NCI-H82 treated with DMSO at 0.1 percent for 48 hours (cell line): Measurements from ENCODE around the gene ARL11.
"Not testable (repeated sequence)": the region's sequence is repeated elsewhere in the genome, so short reads cannot be mapped to it uniquely, and the experiment has no call there.

Source experiments
- DNase-seq: peaks from one replicate; lab custom pipeline; 2025; ENCODE audit not compliant: unreplicated experiment; lab: John Stamatoyannopoulos, UW

Gene ARL11

DNA sequence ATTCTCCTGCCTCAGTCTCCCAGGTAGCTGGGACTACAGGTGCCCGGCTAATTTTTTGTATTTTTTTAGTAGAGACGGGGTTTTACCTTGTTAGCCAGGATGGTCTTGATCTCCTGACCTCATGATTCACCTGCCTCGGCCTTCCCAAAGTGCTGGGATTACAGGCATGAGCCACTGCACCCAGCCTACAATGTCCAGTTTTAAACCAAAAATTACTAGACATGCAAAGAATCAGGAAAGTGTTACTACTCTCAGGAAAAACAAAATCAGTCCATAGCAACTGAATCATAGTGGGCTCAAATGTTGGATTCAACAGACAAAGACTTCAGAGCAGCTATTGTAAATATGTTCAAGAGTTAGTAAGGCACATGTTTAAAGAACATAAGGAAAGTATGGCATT, 16.3 kb upstream of the ARL11 start:
- DNase-seq, result not testable (repeated sequence)

DNA sequence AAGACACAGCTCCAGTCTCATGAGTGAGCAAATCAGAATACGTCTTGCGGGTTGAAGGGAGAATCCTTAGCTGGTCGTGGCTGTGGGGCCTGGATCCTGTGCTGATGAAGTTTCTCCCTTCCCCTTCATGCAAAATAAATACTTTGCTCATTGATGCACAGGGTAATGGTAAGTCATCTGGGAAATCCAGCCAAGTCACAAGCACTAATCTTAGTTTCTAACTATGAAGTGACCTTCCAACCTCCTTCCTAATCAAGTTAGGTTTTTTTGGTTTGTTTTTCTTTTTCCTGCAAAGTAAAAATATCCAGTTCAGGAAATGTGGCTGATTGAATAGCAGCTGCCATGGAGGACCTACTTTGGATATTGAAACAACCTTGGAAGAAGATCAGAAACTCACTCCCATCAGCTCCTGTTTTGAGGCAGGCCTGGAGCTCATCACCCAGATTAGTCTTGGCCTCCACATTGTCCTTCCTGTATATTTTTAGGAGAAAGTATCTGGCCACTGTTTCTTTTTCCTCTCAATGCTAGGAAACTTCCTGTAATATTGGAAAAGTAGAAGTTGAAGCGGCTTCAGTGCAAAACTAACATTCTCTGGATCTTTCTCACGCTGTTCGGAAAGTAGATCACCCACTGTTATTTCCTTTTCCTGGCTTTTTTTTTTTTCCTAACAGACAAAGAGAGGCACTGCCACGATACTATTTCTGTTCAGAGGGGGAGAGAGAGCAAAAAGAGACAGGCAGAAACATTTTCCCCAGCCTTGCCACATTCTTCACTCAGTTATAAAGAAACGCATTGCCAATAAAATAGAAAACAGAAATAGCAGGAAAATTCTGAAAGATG, 12.3 kb upstream of the ARL11 start:
- DNase-seq, result no peak

DNA sequence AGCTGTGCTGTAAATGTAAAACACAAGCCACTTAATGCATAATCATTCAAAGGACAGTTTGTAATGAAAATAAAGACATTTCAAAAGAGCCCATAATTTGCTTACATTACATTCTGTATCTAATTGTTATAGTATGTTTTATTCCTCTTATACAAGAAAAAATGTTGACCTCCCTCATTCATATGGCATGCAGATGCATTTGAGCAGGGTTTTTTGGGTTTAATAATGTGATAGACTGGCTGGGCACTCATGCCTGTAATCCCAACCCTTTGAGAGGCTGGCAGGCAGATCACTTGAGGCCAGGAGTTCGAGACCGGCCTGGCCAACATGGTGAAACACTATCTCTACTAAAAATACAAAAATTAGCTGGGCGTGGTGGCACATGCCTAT, 11.6 kb upstream of the ARL11 start:
- no peak for DNase-seq

DNA sequence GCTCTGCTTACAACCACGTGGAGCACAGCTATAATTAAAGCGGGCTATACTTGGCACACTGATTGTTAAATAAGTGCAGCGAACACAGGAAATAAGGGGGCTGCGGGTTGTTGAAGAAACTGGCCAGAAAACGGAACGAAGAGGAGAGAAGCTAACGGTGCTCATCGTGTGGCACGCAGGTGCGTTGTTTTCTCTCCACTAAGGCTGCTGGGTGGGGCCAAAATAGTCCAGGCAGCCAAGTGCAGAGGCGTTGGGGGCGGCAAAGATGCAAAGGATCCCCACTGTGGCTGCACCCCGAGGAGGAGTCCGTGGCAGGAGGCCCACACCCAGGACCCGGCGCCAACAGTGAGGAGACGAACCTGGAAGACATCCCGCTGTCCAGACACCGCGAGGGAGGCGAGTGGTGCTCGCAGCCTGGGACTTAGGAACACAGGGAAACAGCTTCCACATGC, 8.1 kb upstream of the ARL11 start:
- no peak for DNase-seq

DNA sequence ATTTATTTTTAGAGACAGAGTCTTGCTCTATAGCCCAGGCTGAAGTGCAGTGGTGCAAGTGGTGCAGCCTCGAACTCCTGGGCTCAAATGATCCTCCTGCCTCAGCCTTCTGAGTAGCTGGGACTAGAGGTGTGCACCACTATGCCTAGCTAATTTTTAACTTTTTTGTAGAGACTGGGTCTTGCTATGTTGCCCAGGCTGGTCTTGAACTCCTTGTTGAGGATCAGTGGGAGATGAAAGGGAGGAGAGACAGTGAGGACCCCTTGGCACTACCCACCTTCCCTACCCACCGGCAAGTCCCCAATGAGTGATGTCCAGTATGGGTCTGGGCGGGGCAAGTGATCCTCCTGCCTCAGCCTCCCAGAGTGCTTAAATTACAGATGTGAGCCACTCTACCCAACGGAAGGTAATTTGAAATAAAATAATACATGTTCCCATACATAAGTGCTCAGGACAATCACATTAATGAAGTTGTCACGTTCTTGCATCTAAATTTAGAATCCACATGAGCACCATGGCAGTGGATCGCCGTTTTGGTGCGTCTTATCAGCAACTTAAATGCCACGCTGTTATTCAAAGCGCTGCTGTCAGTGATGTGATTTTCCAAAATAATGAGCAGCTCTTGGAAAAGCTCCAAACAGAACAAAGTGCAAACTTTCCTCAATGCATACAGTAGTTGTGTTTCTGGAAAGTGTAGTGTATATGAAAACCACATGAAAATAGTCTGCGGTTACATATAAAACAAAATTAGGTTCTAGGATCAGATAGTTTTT, 5.9 kb upstream of the ARL11 start:
- DNase-seq, result no peak

DNA sequence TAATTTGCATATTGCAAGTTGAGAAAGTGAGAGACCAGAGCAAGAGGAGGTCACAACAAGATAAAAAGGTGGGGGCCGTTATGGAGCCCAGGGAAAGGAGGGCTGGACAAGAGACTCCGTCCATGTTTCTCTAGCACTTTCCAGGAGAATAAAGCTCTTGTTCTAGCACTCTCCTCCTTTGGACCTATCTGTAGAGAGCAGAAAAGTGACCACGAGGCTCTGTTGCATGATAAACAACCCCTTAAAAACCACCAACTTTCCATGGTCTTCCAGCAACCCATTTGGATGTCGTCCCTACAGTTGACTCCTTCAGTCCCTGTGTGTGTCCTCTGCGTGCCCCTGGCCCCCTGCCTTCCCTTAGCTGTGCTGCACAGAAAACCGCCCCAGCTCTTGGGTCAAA, 4.1 kb upstream of the ARL11 start:
- DNase-seq, result no peak

DNA sequence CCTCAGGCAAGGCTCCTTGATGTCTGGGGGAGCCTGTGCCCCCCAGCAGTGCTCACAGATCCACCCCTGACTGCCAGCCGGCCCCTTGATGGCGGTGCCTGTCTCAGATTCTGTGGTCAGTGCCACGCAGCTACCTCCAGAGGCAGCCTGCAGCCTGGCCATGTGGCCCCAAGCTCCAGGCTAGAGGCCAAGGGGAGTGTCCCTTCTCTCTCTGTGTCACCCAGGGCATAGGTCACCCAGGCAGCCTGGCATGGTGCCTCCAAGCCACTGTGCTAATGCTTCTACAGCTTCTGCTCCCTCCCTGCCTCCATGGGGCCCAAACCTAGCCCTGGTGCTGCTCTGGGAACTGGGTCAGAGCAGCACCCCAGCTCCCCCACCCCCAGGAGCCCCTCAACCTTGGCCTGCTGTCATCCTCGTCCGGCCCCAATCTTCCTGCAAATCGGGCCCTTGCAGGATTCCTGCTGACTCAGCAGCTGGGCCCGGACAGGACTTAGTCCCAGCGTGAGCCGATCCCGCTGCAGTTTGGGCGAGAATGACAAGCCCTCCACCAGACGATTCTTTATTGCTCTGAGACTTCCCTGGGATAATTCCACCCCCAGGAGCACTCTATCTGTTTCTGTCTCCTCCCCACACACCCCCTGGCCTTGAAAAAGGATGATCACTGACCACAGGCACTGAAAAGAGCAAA, 2.8 kb upstream of the ARL11 start:
- no peak for DNase-seq

DNA sequence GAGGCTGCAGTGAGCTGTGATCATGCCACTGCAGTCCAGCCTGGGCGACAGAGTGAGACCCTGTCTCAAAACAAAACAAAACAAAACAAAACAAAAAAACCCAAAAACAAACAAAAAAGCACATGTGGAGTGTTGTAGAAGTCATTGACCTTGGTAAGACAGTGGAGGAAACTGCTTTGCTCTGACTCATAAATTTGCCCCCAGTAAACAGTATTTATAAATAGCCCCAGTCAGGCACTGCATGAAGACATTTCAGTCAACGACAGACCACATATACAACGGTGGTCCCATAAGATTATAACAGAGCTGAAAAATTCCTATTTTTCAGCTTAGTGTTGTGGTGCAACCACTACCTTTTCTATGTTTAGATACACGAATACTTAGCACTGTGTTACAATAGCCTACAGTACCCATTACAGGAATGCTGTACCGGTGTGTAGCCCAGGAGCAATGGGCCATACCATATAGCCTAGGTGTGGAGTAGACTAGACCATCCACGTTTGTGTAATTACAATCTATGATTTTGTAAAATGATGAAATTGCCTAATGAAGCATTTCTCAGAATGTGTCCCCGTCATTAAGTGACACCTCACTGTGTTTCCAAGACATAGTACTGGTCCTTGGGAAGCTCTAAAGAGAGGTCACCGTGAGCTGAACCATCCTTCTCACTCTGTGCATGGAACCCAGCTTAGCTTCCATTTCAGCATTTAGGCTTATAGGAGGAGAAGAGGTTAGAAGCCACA, 1.1 kb downstream of the ARL11 start:
- DNase-seq, result no peak

DNA sequence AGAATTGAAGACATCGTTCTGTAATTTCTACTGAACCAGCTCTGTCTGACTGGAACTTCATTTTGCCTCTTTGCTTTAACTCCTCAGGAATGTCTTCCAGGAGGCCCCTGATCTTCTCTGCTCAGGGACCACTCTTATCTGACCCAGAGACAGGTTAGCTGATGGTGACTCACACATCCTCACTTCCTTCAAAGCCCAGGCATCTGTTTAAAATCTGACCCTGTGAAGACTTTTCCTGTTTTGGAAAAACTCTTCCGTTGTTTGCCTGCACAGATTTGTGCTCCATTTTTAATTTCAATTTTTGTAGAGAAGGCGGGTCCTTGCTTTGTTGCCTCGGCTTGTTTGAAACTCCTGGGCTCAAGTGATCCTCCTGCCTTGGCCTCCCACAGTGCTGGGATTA, 1.6 kb downstream of the ARL11 start:
- no peak for DNase-seq

DNA sequence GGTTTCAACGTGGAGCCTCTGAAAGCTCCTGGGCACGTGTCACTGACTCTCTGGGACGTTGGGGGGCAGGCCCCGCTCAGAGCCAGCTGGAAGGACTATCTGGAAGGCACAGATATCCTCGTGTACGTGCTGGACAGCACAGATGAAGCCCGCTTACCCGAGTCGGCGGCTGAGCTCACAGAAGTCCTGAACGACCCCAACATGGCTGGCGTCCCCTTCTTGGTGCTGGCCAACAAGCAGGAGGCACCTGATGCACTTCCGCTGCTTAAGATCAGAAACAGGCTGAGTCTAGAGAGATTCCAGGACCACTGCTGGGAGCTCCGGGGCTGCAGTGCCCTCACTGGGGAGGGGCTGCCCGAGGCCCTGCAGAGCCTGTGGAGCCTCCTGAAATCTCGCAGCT, 2.3 kb downstream of the ARL11 start:
- no peak for DNase-seq

DNA sequence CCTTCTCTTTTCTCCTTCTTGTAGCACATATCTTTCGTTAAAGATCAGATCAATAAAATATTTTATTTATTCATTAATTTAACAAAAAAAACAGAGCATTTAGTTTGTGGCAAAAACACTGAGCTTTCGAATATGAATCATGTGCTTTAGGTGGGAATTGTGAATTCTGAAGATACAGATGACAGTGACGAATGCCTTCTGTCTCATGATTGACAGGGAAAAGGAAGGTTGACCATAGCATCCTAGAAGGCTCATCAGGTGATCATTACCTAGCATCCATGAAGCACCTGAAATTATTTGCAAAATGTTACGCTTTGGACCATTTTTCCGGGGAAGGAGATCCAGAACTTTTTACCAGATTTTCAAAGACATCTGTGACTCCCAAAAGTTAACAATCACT, 3.8 kb downstream of the ARL11 start:
- no peak for DNase-seq

DNA sequence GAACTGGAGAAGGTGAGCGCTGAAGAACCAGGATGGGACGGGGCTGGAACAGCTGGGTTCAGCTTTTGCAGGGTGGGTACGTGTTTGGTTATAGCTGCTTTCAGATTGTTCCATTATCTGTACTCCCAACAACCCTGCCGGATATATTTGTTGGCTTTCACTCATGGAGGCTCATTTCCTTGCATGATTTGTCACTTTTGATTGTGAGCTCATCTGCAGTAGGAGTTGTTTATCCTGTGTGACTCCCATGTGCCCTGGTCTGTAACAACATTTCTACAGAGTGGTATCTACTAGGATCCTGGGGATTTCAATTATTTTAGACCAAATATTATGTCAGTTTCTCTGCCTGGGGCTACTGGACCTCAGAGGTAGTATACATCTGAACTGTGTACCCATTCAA, 5.4 kb downstream of the ARL11 start:
- no peak for DNase-seq

DNA sequence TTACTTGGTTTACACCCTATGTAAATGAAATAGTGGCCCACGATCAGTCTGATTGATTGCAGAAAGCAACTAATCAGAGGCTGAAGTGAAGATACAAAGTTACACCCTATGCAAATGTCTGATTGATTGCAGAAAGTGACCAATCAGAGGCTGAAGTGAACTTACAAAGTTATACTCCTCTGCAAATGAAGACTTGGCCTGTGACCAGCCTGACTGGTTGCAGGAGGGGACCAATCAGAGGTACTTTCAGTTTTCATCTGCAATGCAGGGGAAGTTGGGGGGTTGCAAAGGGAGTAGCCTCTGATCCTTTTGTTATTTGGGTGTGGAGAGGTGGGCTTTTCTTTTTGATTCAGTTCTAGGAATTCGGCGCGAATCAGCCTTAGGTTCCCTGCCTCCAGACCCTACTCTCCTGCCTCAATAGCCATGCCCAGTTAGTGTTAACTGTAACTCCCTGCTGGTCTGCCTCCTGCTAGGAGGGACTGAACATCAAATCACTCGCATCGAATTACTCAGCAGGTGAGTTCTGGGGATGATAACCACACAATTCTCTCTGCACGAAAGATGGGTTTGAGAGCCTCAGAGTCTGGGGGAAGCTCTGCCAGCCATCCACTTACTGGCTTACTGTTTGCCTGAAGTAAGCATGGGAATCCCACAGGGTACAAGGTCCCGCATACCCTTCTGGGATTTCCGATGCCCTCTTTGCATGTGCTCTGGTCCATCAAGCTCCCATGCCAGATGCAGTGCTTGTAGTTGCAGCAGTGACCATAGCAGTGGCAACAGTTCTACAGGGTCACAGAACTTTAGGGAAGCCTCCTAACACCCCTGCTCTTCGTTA, 7.5 kb downstream of the ARL11 start:
- DNase-seq, result no peak

DNA sequence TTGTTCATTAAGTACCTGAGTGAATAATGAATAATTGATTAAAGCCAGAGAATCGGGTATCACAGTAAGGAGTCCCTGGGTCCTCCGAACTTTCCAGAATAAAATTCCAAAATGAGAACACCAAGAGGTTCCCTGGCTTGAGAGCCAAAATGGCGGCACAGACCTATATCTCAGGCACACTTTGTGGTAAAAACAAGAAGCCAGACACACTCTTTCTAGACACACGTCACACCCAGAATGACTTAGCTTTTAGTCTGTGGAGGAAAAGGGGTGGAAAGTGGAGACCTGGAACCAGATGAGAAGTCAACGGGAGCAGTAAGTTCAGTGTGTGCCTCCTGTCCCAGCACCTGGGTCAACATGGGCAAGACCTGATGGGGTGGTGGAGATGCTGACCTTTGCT, 8.4 kb downstream of the ARL11 start:
- no peak for DNase-seq

DNA sequence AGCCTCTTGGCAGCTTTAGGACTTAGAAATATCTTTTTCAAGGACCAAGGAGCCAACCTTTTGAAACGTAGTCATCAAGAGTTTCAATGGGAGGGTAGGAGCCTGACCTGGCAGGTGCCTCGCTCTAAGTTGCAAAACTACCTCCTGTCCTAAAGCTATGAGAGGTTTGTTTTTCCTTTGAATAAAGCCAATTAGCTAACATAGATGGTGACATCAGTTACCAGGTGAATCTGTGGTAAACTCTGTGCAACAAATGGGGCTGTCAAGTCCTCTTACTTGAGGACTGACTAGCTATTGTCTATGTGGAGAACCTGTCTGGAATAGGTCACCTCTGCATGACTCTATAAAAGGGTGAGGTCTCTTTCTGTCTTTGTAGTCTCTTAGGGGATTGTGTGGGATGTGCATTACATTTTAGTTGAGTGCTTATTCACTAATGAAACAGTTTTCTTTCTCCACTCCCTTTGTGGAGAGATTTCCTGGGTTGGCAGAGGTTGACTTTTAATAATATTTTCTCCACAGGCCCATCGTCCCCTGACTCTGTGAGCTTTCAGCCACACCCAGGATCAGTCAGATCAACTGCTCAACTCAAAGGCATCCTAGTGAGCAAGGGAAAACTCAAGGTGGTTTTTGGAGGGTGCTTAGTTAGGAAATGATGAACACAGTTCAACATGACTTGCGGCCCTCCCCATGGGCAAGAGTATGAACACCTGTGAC, 9.9 kb downstream of the ARL11 start:
- no peak for DNase-seq

DNA sequence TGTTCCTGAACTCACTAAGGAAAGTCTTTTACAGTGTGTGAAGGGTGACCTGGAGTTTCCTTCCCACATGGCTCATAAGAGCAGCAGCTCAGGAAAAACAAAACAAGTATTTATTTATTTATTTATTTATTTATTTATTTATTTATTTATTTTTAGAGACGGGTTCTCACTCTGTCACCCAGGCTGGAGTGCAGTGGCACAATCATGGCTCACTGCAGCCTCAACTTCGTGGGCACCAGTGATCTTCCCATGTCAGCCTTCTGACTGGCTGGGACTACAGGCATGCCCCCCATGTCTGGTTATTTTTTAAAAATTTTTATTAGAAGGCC, 10.4 kb downstream of the ARL11 start:
- DNase-seq, result no peak

DNA sequence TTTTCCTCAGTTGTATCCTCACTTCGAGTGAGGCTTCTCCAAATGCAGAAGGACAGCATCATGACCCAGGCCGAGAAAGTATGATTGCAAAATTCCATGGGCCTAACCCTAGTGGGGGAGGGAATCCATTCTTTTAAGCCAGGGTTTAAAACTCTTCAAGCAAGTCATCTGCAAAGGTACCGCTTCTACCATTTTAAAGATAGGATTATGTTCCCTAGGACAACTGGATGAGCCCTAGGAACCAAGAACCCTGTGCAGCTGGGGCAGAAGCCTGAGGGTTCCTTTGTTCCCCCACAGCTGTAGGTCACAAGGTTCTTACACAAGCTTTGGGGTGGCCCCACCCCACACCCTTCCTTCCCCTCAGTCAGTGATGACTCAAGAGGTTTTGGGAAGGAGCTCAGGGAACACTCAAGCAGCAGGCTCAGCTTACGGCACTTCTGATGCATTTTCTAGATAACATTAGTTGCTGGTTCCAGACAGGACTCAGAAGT, 13.5 kb downstream of the ARL11 start:
- DNase-seq, result no peak

DNA sequence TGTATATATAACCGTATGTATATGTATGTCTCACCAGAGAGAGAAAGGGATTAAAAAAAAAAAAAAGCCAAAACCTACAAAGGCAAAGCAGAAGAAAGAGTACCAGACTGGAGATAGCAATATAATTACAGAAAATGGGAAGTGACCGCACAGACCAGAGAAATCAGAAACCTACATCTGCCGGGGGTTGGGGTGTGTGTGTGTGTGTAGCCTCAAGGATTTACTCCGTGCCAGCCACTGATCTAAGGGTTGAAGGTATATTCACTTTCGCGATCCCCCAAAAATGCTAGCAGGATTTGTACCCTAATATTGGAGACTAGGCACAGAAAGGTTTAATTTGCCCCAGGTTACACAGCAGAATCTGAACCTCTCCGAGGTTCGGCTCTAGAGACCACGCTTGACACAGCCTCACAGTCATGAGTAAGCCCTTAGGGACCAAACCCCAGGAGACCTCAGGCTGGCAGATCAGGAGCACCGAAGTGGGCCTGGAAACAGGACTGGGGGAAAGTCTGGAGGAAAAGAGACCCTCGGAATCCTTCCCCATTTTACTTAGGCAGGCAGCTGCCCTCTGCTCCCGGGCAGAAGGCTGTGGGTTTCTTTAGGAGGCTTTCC, 14.8 kb downstream of the ARL11 start:
- no peak for DNase-seq

DNA sequence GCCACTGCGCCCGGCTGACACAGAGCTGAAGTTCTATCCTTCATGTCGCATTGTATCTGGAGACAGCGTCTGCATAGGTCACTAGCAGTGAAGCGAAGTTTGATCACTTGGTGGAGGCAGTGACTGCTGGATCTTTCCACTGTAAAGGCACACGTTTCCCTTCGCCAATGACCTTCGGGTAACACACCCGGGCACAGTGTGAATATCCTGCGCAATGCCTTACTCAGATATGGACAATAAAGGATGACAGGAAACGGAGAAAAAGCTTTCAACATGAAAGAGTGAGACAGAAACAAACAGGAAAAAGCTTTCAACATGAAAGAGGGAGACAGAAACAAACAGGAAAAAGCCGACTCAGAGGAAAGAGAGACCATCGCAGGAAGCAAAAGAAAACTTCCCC, 17.1 kb downstream of the ARL11 start:
- DNase-seq, result no peak
